ENCODE measurements around the gene MKS1. TPM values are rescaled to one million over a fixed set of nuclear protein-coding genes. Genes with fewer than 3 reads are reported as not detected.

MKS1 gene
- total and polyA plus RNA-seq, 2 of the 8 experiments (the other 6 are each of a cell fraction or from before 2014, with no cell fraction given): 12.0 to 21.7 TPM

GRCh38 chr17:58267347-58268324 is 48.6 kb upstream of the MKS1 start:
- Histone ChIP-seq H2BK12ac (ENCODE audit: low read depth, low read length) (no peak overlapping the region), H3K9me3 (ENCODE audit: insufficient read depth in 2 of 2, low read depth in 1 of 2, low read length in 1 of 2) (no peaks in the 10 kb centered on the region), H4K20me1 (replicated peaks in 1 of 2; ENCODE audit: control insufficient read depth in 1 of 2, insufficient read depth in 2 of 2, low read length in 2 of 2) (no peaks in the 10 kb centered on the region), H3K4ac (replicated peaks; ENCODE audit: insufficient read length, low read depth, low read length) (no peak overlapping the region), H3K14ac (ENCODE audit: insufficient read length) (no peak overlapping the region), H3K4me3 (ENCODE audit: extremely low read depth in 1 of 4, insufficient read depth in 2 of 4, low read depth in 3 of 4, low read length in 4 of 4) (no peak overlapping the region), H3K79me2 (ENCODE audit: control insufficient read depth in 1 of 2, insufficient read depth in 2 of 2, low read length in 2 of 2) (no peaks in the 10 kb centered on the region), H3K4me2 (ENCODE audit: insufficient read depth in 1 of 2, low read depth in 2 of 2, low read length in 2 of 2) (no peak overlapping the region), H4K91ac (replicated peaks; ENCODE audit: insufficient read length, low read length) (no peak overlapping the region), H3K4me1 (replicated peaks in 1 of 4; ENCODE audit: control insufficient read depth in 3 of 4, insufficient read depth in 4 of 4, low read length in 3 of 4) (no peaks in the 10 kb centered on the region), H3K9ac (replicated peaks in 1 of 4; ENCODE audit: extremely low read depth in 1 of 4, low read depth in 3 of 4, low read length in 3 of 4) (no peak overlapping the region), H2AFZ (ENCODE audit: low read length) (no peak overlapping the region), H4K5ac (ENCODE audit: insufficient read length, low read depth, low read length) (no peak overlapping the region), H2BK15ac (ENCODE audit: low read length) (no peak overlapping the region), H2BK5ac (ENCODE audit: low read depth, low read length) (no peak overlapping the region), H3K36me3 (ENCODE audit: control insufficient read depth in 2 of 4, insufficient read depth in 4 of 4, low read length in 3 of 4) (no peaks in the 10 kb centered on the region), H3K27ac (ENCODE audit: low read depth, low read length) (no peak overlapping the region), H3K27me3 (replicated peaks in 1 of 4; ENCODE audit: control insufficient read depth in 3 of 4, extremely low read depth in 1 of 4, insufficient read depth in 3 of 4, low read length in 3 of 4) (no peaks in the 10 kb centered on the region; a peak in 1 of 7 replicates), H2BK120ac (replicated peaks; ENCODE audit: low read depth, low read length) (no peak overlapping the region), H3K23me2 (ENCODE audit: low read depth, low read length) (no peaks in the 10 kb centered on the region), H4K8ac (ENCODE audit: extremely low read depth, insufficient read depth, low read length) (no peak overlapping the region; the same call in 1 of the 2 replicates), H2AK5ac (ENCODE audit: low read depth, low read length) (no peak overlapping the region), H3K79me1 (ENCODE audit: low read depth, low read length) (no peaks in the 10 kb centered on the region), H3K18ac (ENCODE audit: extremely low read depth, low read length) (no peak overlapping the region), H3K23ac (ENCODE audit: insufficient read length) (no peak overlapping the region), H2BK20ac (ENCODE audit: low read length) (no peak overlapping the region), H3K56ac (replicated peaks; ENCODE audit: insufficient read length, low read depth, low read length) (no peak overlapping the region)
- FAIRE-seq (no peak), DNase-seq (ENCODE audit: low read depth in 1 of 2, low spot score in 2 of 2) (peak in 1 of 2 experiments; percentile 33)
- ChIA-PET POLR2A (ENCODE audit: partially characterized antibody) (interaction anchor here (0.6 kb wide), 1 partner anchor 14 kb away, joined by 3 read pairs; no protein-coding TSS in a partner anchor), CTCF (ENCODE audit: partially characterized antibody) (interaction anchor here (0.7 to 2.6 kb wide), 9 partner anchors 8 to 68 kb away, joined by 3 to 8 read pairs (median 4); partner anchors contain the start of gene MPO)
- WGBS, 2 experiments (ENCODE audit: extremely low coverage in 1 of 2, insufficient coverage in 1 of 2, insufficient read length in 1 of 2, insufficient replicate concordance in 2 of 2, low coverage in 1 of 2, low lambda C conversion rate in 2 of 2, missing lambda C conversion rate in 1 of 2): 87% methylated on average over 22 of the region's 22 CpGs; no CpG with 5 or more reads in 1 of the 2 experiments
- no peak for TF ChIP-seq POU5F1 (IDR thresholded peaks at IDR 0.05; ENCODE audit: low read depth, low read length)

All from H1 (cell line).